Panc1 (cell line): ENCODE measurements around the gene SRSF1. TPM values are rescaled to one million over a fixed set of nuclear protein-coding genes. Genes with fewer than 3 reads are reported as not detected.

Experiments used
- ATAC-seq: fragments of 200-7000 bp; cut with Tn5 transposase; 2 replicates; pipeline ENCODE4 v1.9.1; 2020; ENCODE audit warnings: mild to moderate bottlenecking, moderate library complexity
- BruUV-seq: library from RNA; stranded (reverse); fragments of 400-500 nt; replicated peaks from 2 replicates; lab custom pipeline; 2021; lab: Mats Ljungman, UMichigan
- CTCF ChIA-PET: fragments of 300-600 bp; sonication (Branson Sonifier 250); formaldehyde crosslinking; loops from one replicate; lab custom pipeline; 2022; ENCODE audit warnings: antibody characterized with exemption; lab: Charles Lee
- POLR2A ChIA-PET: fragments of 300-600 bp; sonication (Branson Sonifier 250); formaldehyde crosslinking; loops from one replicate; lab custom pipeline; 2022; ENCODE audit warnings: antibody characterized with exemption; lab: Charles Lee
- DNase-seq: peaks from one replicate; pipeline ENCODE4 v3.0.0-alpha.2; 2010; ENCODE audit warnings: low read depth, low spot score
- H3K27ac ChIP-seq: 2 replicates; pipeline ENCODE4 v1.5.1; 2011; ENCODE audit warnings: mild to moderate bottlenecking, low read length, inconsistent platforms
- H3K27me3 ChIP-seq: fragments of 200-500 bp; sonication (Bioruptor generic); 2 replicates; pipeline ENCODE4 v1.6.0; 2014; ENCODE audit warnings: low read length, inconsistent platforms; ENCODE audit not compliant: control insufficient read depth, insufficient read depth
- H3K36me3 ChIP-seq: fragments of 200-500 bp; sonication (Bioruptor generic); 2 replicates; pipeline ENCODE4 v1.5.1; 2014; ENCODE audit warnings: inconsistent platforms, mild to moderate bottlenecking, low read length, moderate library complexity; ENCODE audit not compliant: control insufficient read depth, insufficient read depth
- H3K4me1 ChIP-seq: 2 replicates; pipeline ENCODE4 v1.5.1; 2011; ENCODE audit warnings: inconsistent platforms, mild to moderate bottlenecking, low read length, moderate library complexity; ENCODE audit not compliant: control insufficient read depth, insufficient read depth
- H3K4me3 ChIP-seq, 2 experiments: 2 replicates each; pipeline ENCODE4 v1.5.1; 2011 to 2012; ENCODE audit warnings: low read depth in 2 of 2, low read length in 2 of 2, mild to moderate bottlenecking in 2 of 2, inconsistent platforms in 1 of 2, moderate library complexity in 1 of 2
- H3K9me3 ChIP-seq: fragments of 200-500 bp; sonication (Bioruptor generic); 2 replicates; pipeline ENCODE4 v1.5.1; 2014; ENCODE audit warnings: low read depth, mild to moderate bottlenecking, inconsistent platforms, low read length, moderate library complexity; ENCODE audit not compliant: control insufficient read depth, insufficient read depth
- POLR2AphosphoS5 ChIP-seq: IDR thresholded peaks from 2 replicates; pipeline ENCODE4 v1.6.1; 2012; ENCODE audit warnings: mild to moderate bottlenecking, low read depth, low read length, moderate library complexity
- SIN3A ChIP-seq: IDR thresholded peaks from 2 replicates; pipeline ENCODE4 v1.6.1; 2012; ENCODE audit warnings: low read depth, mild to moderate bottlenecking, low read length, moderate library complexity, borderline replicate concordance; ENCODE audit not compliant: insufficient read depth
- TCF7L2 ChIP-seq: IDR thresholded peaks from 2 replicates; pipeline ENCODE4 v1.6.1; 2011; ENCODE audit warnings: mild to moderate bottlenecking, low read depth, low read length, inconsistent platforms
- in situ Hi-C: cut with HindIII; loops from 2 replicates; pipeline ENCODE4 v1.10.0; 2016; ENCODE audit warnings: low sequenced_read_pairs, low pct_unique_long_range_greater_than_20kb
- intact Hi-C: fragments of 100-400 bp; cut with micrococcal nuclease; formaldehyde crosslinking; loops from one replicate; pipeline ENCODE4 v1.10.0; 2022; ENCODE audit not compliant: unreplicated experiment
- total RNA-seq: library from RNA; stranded (reverse); gene quantifications from one replicate; pipeline ENCODE4 v1.2.1, GENCODE V29; 2021; ENCODE audit not compliant: unreplicated experiment
- TF ChIP-seq, protein P1 (sequence below): fragments of 450-650 bp; IDR thresholded peaks from 2 replicates; pipeline ENCODE4 v1.5.1; 2017; ENCODE audit warnings: mild to moderate bottlenecking
- TF ChIP-seq, protein P2 (sequence below), 2 experiments: IDR thresholded peaks; 2 replicates each; pipeline ENCODE4 v1.6.1; 2011 to 2012; ENCODE audit warnings: low read depth in 2 of 2, control low read depth in 1 of 2, low read length in 1 of 2, mild to moderate bottlenecking in 1 of 2, moderate library complexity in 1 of 2; ENCODE audit not compliant: insufficient read depth in 1 of 2

SRSF1 gene
- total RNA-seq, 1 experiment from 2014 or later, result 362 TPM

- H3K27ac ChIP-seq, result no peak overlapping the region
- POLR2A ChIA-PET, result interaction anchor here (0.7 kb wide), 1 partner anchor 95 kb away, joined by 8 read pairs; no protein-coding TSS in a partner anchor
- in situ Hi-C loops, result no loop called here
- TF ChIP-seq, protein P1, sequence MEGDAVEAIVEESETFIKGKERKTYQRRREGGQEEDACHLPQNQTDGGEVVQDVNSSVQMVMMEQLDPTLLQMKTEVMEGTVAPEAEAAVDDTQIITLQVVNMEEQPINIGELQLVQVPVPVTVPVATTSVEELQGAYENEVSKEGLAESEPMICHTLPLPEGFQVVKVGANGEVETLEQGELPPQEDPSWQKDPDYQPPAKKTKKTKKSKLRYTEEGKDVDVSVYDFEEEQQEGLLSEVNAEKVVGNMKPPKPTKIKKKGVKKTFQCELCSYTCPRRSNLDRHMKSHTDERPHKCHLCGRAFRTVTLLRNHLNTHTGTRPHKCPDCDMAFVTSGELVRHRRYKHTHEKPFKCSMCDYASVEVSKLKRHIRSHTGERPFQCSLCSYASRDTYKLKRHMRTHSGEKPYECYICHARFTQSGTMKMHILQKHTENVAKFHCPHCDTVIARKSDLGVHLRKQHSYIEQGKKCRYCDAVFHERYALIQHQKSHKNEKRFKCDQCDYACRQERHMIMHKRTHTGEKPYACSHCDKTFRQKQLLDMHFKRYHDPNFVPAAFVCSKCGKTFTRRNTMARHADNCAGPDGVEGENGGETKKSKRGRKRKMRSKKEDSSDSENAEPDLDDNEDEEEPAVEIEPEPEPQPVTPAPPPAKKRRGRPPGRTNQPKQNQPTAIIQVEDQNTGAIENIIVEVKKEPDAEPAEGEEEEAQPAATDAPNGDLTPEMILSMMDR, result no peak
- no peak for TF ChIP-seq SIN3A
- no peak for TF ChIP-seq POLR2AphosphoS5
- TF ChIP-seq, protein P2, sequence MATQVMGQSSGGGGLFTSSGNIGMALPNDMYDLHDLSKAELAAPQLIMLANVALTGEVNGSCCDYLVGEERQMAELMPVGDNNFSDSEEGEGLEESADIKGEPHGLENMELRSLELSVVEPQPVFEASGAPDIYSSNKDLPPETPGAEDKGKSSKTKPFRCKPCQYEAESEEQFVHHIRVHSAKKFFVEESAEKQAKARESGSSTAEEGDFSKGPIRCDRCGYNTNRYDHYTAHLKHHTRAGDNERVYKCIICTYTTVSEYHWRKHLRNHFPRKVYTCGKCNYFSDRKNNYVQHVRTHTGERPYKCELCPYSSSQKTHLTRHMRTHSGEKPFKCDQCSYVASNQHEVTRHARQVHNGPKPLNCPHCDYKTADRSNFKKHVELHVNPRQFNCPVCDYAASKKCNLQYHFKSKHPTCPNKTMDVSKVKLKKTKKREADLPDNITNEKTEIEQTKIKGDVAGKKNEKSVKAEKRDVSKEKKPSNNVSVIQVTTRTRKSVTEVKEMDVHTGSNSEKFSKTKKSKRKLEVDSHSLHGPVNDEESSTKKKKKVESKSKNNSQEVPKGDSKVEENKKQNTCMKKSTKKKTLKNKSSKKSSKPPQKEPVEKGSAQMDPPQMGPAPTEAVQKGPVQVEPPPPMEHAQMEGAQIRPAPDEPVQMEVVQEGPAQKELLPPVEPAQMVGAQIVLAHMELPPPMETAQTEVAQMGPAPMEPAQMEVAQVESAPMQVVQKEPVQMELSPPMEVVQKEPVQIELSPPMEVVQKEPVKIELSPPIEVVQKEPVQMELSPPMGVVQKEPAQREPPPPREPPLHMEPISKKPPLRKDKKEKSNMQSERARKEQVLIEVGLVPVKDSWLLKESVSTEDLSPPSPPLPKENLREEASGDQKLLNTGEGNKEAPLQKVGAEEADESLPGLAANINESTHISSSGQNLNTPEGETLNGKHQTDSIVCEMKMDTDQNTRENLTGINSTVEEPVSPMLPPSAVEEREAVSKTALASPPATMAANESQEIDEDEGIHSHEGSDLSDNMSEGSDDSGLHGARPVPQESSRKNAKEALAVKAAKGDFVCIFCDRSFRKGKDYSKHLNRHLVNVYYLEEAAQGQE (IDR thresholded peaks at IDR 0.05; ENCODE audit: insufficient read depth in 1 of 2, low read depth in 2 of 2, low read length in 1 of 2), result no peak
- no peak for TF ChIP-seq TCF7L2
- intact Hi-C loops, result no loop called here
- CTCF ChIA-PET, result no interaction called here
- H3K4me3 ChIP-seq, result no peak overlapping the region
- DNase-seq (no peak), ATAC-seq (no peak)
- BruUV-seq, result no TSS peak
- no peaks in the 10 kb centered on the region for H3K27me3 ChIP-seq
- no peaks in the 10 kb centered on the region for H3K9me3 ChIP-seq
- H3K4me1 ChIP-seq, result no peaks in the 10 kb centered on the region
- no peaks in the 10 kb centered on the region for H3K36me3 ChIP-seq
Measured at GRCh38 chr17:58020401-58020800, 13.4 kb upstream of the SRSF1 start.

DNA sequence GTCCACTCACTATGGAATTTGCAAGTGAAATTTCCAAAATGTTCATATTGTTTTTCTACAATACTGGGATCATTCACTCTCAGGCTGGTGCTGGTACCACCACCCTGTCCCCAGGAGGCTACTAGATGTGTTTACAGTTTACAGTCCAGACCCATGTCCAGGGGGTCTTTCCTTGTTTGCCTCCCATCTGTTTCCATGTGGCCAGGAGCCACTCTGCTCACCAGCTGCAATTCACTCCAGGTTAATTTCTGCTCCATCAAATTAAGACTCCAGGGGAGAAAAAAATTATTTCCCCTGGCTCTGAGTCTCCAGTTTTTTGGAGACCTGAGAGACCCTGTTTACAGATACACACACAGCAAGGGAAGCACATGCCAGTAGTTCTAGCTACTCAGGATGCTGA, 12.5 kb upstream of the SRSF1 start:
- intact Hi-C loops, result no loop called here
- no peak overlapping the region for H3K27ac ChIP-seq
- POLR2A ChIA-PET, result no interaction called here
- H3K9me3 ChIP-seq, result no peaks in the 10 kb centered on the region
- no peaks in the 10 kb centered on the region for H3K4me1 ChIP-seq
- ATAC-seq (no peak), DNase-seq (no peak)
- TF ChIP-seq TCF7L2, result no peak
- H3K36me3 ChIP-seq, result no peaks in the 10 kb centered on the region
- H3K27me3 ChIP-seq, result no peaks in the 10 kb centered on the region
- no TSS peak for BruUV-seq
- no peak overlapping the region for H3K4me3 ChIP-seq
- in situ Hi-C loops, result no loop called here
- CTCF ChIA-PET, result no interaction called here

- Histone ChIP-seq H3K36me3 (no peaks in the 10 kb centered on the region), H3K27me3 (no peaks in the 10 kb centered on the region), H3K4me1 (no peaks in the 10 kb centered on the region), H3K4me3 (no peak overlapping the region), H3K9me3 (no peaks in the 10 kb centered on the region), H3K27ac (no peak overlapping the region)
- intact Hi-C loops, result no loop called here
- in situ Hi-C loops, result no loop called here
- CTCF ChIA-PET, result no interaction called here
- BruUV-seq, result no TSS peak
- POLR2A ChIA-PET, result no interaction called here
- no peak for DNase-seq
- TF ChIP-seq SIN3A (no peak), POLR2AphosphoS5 (no peak)
- ATAC-seq, result no peak
Measured at GRCh38 chr17:58019039-58019438, 12.0 kb upstream of the SRSF1 start.
